GM12878 (cell line): ENCODE data around the gene CDC42BPB. TPM values are rescaled to one million over a fixed set of nuclear protein-coding genes. Genes with fewer than 3 reads are reported as not detected.

Source experiments
- ATAC-seq: fragments of 200-7000 bp; cut with Tn5 transposase; 3 replicates; pipeline ENCODE4 v1.9.1; 2020; ENCODE audit warnings: mild to moderate bottlenecking, moderate library complexity
- BruUV-seq: library from RNA; stranded (reverse); fragments of 400-500 nt; replicated peaks from 2 replicates; lab custom pipeline; 2021; lab: Mats Ljungman, UMichigan
- CTCF ChIA-PET: fragments of 300-600 bp; sonication (Branson Sonifier 250); formaldehyde crosslinking; extraction: SDS; loops from one replicate; lab custom pipeline; 2021; ENCODE audit warnings: inconsistent platforms; lab: Yijun Ruan, JAX
- POLR2A ChIA-PET: fragments of 350-600 bp; formaldehyde crosslinking; extraction: SDS; loops from one replicate; lab custom pipeline; 2021; ENCODE audit warnings: inconsistent platforms; lab: Charles Lee
- RAD21 ChIA-PET: fragments of 300-600 bp; sonication (Branson Sonifier 250); formaldehyde crosslinking; loops from one replicate; lab custom pipeline; 2023; ENCODE audit warnings: antibody characterized with exemption; ENCODE audit not compliant: unreplicated experiment; lab: Charles Lee
- SMC1A ChIA-PET: fragments of 300-600 bp; sonication (Branson Sonifier 250); formaldehyde crosslinking; loops from one replicate; lab custom pipeline; 2023; ENCODE audit not compliant: unreplicated experiment, uncharacterized antibody; lab: Charles Lee
- DNase-seq: peaks from one replicate; pipeline ENCODE4 v3.0.0-alpha.2; 2011; ENCODE audit warnings: low read depth, low spot score
- FAIRE-seq: peaks from 3 replicates; lab custom pipeline; 2011; peaks lifted over from hg19 to GRCh38; lab: Jason Lieb, UNC
- H2AFZ ChIP-seq: 2 replicates; pipeline ENCODE4 v1.6.0; 2011; ENCODE audit warnings: low read depth, low read length, control low read depth; ENCODE audit not compliant: control insufficient read depth
- H3K27ac ChIP-seq: 2 replicates; pipeline ENCODE4 v1.5.1; 2011; ENCODE audit warnings: control low read depth; ENCODE audit not compliant: control insufficient read depth, insufficient read depth
- H3K27me3 ChIP-seq, 2 experiments: replicated peaks in 1 of 2; 2 replicates each; pipeline versions ENCODE4 v1.6.0 to v1.6.1; 2011; ENCODE audit warnings: low read length in 1 of 2; ENCODE audit not compliant: control insufficient read depth in 2 of 2, insufficient read depth in 2 of 2
- H3K36me3 ChIP-seq, 2 experiments: 2 replicates each; pipeline ENCODE4 v1.5.1; 2011; ENCODE audit warnings: low read length in 1 of 2; ENCODE audit not compliant: control insufficient read depth in 2 of 2, insufficient read depth in 2 of 2
- H3K4me1 ChIP-seq: 2 replicates; pipeline ENCODE4 v1.6.1; 2011; ENCODE audit warnings: mild to moderate bottlenecking, low read length, moderate library complexity, mixed read lengths; ENCODE audit not compliant: control insufficient read depth, insufficient read depth
- H3K4me2 ChIP-seq: 2 replicates; pipeline ENCODE4 v1.6.0; 2011; ENCODE audit warnings: control low read depth; ENCODE audit not compliant: control insufficient read depth, insufficient read depth
- H3K4me3 ChIP-seq: fragments of 200-600 bp; sonication (generic); 2 replicates; pipeline ENCODE4 v1.5.1; 2016
- H3K79me2 ChIP-seq: 2 replicates; pipeline ENCODE4 v1.6.0; 2011; ENCODE audit warnings: low read length; ENCODE audit not compliant: control insufficient read depth, insufficient read depth
- H3K9ac ChIP-seq: 2 replicates; pipeline ENCODE4 v1.8.0; 2011; ENCODE audit warnings: low read length, control low read depth, mixed read lengths; ENCODE audit not compliant: control insufficient read depth, insufficient read depth
- H3K9me3 ChIP-seq: replicated peaks from 3 replicates; pipeline ENCODE4 v1.5.1; 2011; ENCODE audit warnings: mild to moderate bottlenecking, low read length; ENCODE audit not compliant: control insufficient read depth, insufficient read depth
- H4K20me1 ChIP-seq: 2 replicates; pipeline ENCODE4 v1.6.0; 2011; ENCODE audit not compliant: control insufficient read depth, insufficient read depth
- BACH1 ChIP-seq: fragments of 450-650 bp; IDR thresholded peaks from 2 replicates; pipeline ENCODE4 v1.6.1; 2017; ENCODE audit warnings: mild to moderate bottlenecking, borderline replicate concordance
- FOXK2 ChIP-seq: fragments of 450-650 bp; IDR thresholded peaks from 2 replicates; pipeline ENCODE4 v1.6.1; 2017; ENCODE audit warnings: mild to moderate bottlenecking, moderate library complexity
- PKNOX1 ChIP-seq: fragments of 450-650 bp; IDR thresholded peaks from 2 replicates; pipeline ENCODE4 v1.6.1; 2016; ENCODE audit warnings: mild to moderate bottlenecking
- RELA ChIP-seq: fragments of 450-650 bp; IDR thresholded peaks from 2 replicates; pipeline ENCODE4 v1.8.0; 2014; ENCODE audit warnings: borderline replicate concordance; ENCODE audit not compliant: partially characterized antibody
- REST ChIP-seq: IDR thresholded peaks from 2 replicates; pipeline ENCODE4 v1.6.1; 2012; ENCODE audit warnings: mild to moderate bottlenecking, low read depth, low read length
- SMAD1 ChIP-seq: fragments of 450-650 bp; IDR thresholded peaks from 2 replicates; pipeline ENCODE4 v1.6.1; 2018; ENCODE audit warnings: mild to moderate bottlenecking, low read depth; ENCODE audit not compliant: partially characterized antibody
- SREBF2 ChIP-seq: IDR thresholded peaks from 2 replicates; pipeline ENCODE4 v1.6.1; 2012; ENCODE audit warnings: mild to moderate bottlenecking, low read length
- WGBS: methylation state at CpG from one replicate; pipeline ENCODE4 v1.1.6; 2016; ENCODE audit warnings: low lambda C conversion rate; ENCODE audit not compliant: insufficient replicate concordance, insufficient coverage; ENCODE audit errors: missing lambda C conversion rate; 5-methylcytosine and 5-hydroxymethylcytosine counted together
- in situ Hi-C: fragments of 300-500 bp; cut with MboI; formaldehyde crosslinking; loops from 9 replicates; pipeline ENCODE4 v1.14.3; 2018; ENCODE audit warnings: mixed read lengths
- intact Hi-C: fragments of 100-400 bp; cut with micrococcal nuclease; formaldehyde crosslinking; loops from one replicate; pipeline ENCODE4 v1.14.2; 2022; ENCODE audit not compliant: unreplicated experiment
- polyA plus RNA-seq, 11 experiments: library from polyadenylated mRNA; depleted of rRNA in 4 of 11; unstranded in 6 of 11; stranded (reverse) in 5 of 11; fragments of >200 nt; fragmentation: Nextera tagmentation in 4 of 11; fragmentation: Illumina TruSeq in 1 of 11; extraction: Ambion mirVana in 4 of 11; extraction: Trizol in 1 of 11; gene quantifications; 1 replicate in 1 of 11; 2 replicates in 10 of 11; pipeline versions ENCODE4 v1.2.1 to v1.2.3, GENCODE V29; 2011 to 2016; ENCODE audit warnings: inconsistent platforms in 2 of 11, missing spikeins in 2 of 11, low read depth in 1 of 11
- total RNA-seq, 4 experiments: library from RNA; depleted of rRNA in 3 of 4; stranded (reverse); fragments of >200 nt in 3 of 4; fragmentation: Illumina TruSeq in 1 of 4; extraction: Trizol in 1 of 4; gene quantifications; 2 replicates each; pipeline versions ENCODE4 v1.2.1 to v1.2.3, GENCODE V29; 2013 to 2021
- TF ChIP-seq, protein P1 (sequence below), 3 experiments: IDR thresholded peaks in 2 of 3; conservative IDR thresholded peaks in 1 of 3; 2 replicates each; pipeline ENCODE4 v1.5.1; 2011; ENCODE audit warnings: low read depth in 3 of 3, low read length in 3 of 3, mild to moderate bottlenecking in 3 of 3, control low read depth in 2 of 3, moderate library complexity in 2 of 3, inconsistent platforms in 1 of 3, mixed read lengths in 1 of 3; ENCODE audit not compliant: control insufficient read depth in 2 of 3, insufficient read depth in 1 of 3; ENCODE audit errors: extremely low read depth in 1 of 3

Gene CDC42BPB
- total and polyA plus RNA-seq, 10 of the 15 experiments (the other 5 are each of a cell fraction or from before 2014, with no cell fraction given) = 0.42 to 22.1 (median 13.3) TPM

GRCh38 chr14:103073367-103073875 is 16.1 kb upstream of the CDC42BPB start (continued):
- TF ChIP-seq REST = no peak
- TF ChIP-seq, all 136 proteins: peak for 0

- FAIRE-seq (no peak), DNase-seq (no peak), ATAC-seq (no peak)
- in situ Hi-C loops = no loop called here
- Histone ChIP-seq H3K79me2 (no peaks in the 10 kb centered on the region), H3K4me3 (no peak overlapping the region), H3K9ac (no peak overlapping the region), H2AFZ (no peak overlapping the region), H3K4me1 (peaks cover 8% of the 10 kb centered on the region), H3K27me3 (no peaks in the 10 kb centered on the region; a peak in 2 of 4 replicates), H3K36me3 (no peaks in the 10 kb centered on the region), H3K9me3 (no peaks in the 10 kb centered on the region), H3K27ac (no peak overlapping the region), H4K20me1 (no peaks in the 10 kb centered on the region), H3K4me2 (no peak overlapping the region)
- 31% methylated on average over 19 of the region's 21 CpGs for WGBS
- SMC1A ChIA-PET = no interaction called here
- RAD21 ChIA-PET = interaction anchor here (1.2 to 2.3 kb wide), 2 partner anchors 17 to 373 kb away, joined by 3 to 6 read pairs; no protein-coding TSS in a partner anchor
- no TSS peak for BruUV-seq
- CTCF ChIA-PET = interaction anchor here (4.3 kb wide), 1 partner anchor 378 kb away, joined by 25 read pairs; no protein-coding TSS in a partner anchor
- POLR2A ChIA-PET = no interaction called here
- TF ChIP-seq FOXK2 (no peak), SREBF2 (no peak), RELA (no peak), SMAD1 (no peak), BACH1 (no peak), PKNOX1 (0 out of 2 replicates have a peak, but pooled peaks have one; percentile 8)
- TF ChIP-seq, protein P1, sequence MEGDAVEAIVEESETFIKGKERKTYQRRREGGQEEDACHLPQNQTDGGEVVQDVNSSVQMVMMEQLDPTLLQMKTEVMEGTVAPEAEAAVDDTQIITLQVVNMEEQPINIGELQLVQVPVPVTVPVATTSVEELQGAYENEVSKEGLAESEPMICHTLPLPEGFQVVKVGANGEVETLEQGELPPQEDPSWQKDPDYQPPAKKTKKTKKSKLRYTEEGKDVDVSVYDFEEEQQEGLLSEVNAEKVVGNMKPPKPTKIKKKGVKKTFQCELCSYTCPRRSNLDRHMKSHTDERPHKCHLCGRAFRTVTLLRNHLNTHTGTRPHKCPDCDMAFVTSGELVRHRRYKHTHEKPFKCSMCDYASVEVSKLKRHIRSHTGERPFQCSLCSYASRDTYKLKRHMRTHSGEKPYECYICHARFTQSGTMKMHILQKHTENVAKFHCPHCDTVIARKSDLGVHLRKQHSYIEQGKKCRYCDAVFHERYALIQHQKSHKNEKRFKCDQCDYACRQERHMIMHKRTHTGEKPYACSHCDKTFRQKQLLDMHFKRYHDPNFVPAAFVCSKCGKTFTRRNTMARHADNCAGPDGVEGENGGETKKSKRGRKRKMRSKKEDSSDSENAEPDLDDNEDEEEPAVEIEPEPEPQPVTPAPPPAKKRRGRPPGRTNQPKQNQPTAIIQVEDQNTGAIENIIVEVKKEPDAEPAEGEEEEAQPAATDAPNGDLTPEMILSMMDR (IDR thresholded peaks at IDR 0.05 in 2 of 3, conservative IDR thresholded peaks at IDR 0.05 in 1 of 3; ENCODE audit: control insufficient read depth in 2 of 3, extremely low read depth in 1 of 3, insufficient read depth in 1 of 3, low read depth in 3 of 3, low read length in 3 of 3) = peak in 1 of 3 experiments; percentile 1; a peak in 1 of 6 replicates
- intact Hi-C loops = no loop called here
Observed at GRCh38 chr14:103072595-103073366, 15.4 kb upstream of the CDC42BPB start.
